Neuron (in vitro differentiated cells): ENCODE results near the gene TRIAP1.

ENCODE experiments used
- H2AFZ ChIP-seq: one replicate; pipeline ENCODE4 v1.6.1; 2013; ENCODE audit warnings: low read depth, mild to moderate bottlenecking, inconsistent platforms, low read length, moderate library complexity
- H3K27me3 ChIP-seq: one replicate; pipeline ENCODE4 v1.6.1; 2013; ENCODE audit warnings: low read length; ENCODE audit not compliant: insufficient read depth
- H3K36me3 ChIP-seq: one replicate; pipeline ENCODE4 v1.6.1; 2013; ENCODE audit warnings: low read length; ENCODE audit not compliant: insufficient read depth
- H3K4me1 ChIP-seq: one replicate; pipeline ENCODE4 v1.6.1; 2013; ENCODE audit warnings: low read length; ENCODE audit not compliant: insufficient read depth
- H3K4me3 ChIP-seq: 2 replicates; pipeline ENCODE4 v1.5.1; 2013; ENCODE audit warnings: mild to moderate bottlenecking, low read length, moderate library complexity
- H3K9me3 ChIP-seq: one replicate; pipeline ENCODE4 v1.6.1; 2013; ENCODE audit warnings: low read length

TRIAP1 gene

DNA sequence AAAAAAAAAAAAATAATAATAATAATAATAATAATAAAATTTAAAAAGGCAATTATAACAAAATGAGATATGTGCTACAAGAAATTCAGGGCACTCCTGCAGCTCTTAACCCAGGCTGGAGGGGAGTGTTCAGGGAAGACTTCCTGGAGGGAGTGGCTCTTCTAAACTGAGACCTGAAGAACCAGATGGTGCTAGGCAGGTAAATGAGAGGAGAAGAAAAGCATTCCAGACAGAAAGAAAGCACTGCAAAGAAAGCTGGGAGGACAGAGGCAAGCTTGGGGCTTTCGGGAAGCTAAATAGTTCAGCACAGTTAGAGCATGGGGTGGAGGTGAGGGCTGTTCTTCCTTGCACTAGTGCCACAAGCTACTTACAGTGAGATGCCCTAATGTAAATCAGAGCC lies 33.3 kb upstream of the TRIAP1 start:
- Histone ChIP-seq H3K4me3 (no peak overlapping the region), H3K36me3 (peaks cover 6% of the 10 kb centered on the region), H3K27me3 (no peaks in the 10 kb centered on the region), H3K9me3 (no peaks in the 10 kb centered on the region), H2AFZ (no peak overlapping the region), H3K4me1 (peaks cover 17% of the 10 kb centered on the region)

GRCh38 chr12:120475643-120476042 lies 29.5 kb upstream of the TRIAP1 start:
- no peak overlapping the region for H3K4me3 ChIP-seq
- H3K9me3 ChIP-seq = no peaks in the 10 kb centered on the region
- H3K36me3 ChIP-seq = no peaks in the 10 kb centered on the region
- H3K27me3 ChIP-seq = no peaks in the 10 kb centered on the region
- H3K4me1 ChIP-seq = peaks cover 23% of the 10 kb centered on the region
- no peak overlapping the region for H2AFZ ChIP-seq

- H3K9me3 ChIP-seq = no peaks in the 10 kb centered on the region
Observed at GRCh38 chr12:120474616-120474960, 28.4 kb upstream of the TRIAP1 start.

DNA sequence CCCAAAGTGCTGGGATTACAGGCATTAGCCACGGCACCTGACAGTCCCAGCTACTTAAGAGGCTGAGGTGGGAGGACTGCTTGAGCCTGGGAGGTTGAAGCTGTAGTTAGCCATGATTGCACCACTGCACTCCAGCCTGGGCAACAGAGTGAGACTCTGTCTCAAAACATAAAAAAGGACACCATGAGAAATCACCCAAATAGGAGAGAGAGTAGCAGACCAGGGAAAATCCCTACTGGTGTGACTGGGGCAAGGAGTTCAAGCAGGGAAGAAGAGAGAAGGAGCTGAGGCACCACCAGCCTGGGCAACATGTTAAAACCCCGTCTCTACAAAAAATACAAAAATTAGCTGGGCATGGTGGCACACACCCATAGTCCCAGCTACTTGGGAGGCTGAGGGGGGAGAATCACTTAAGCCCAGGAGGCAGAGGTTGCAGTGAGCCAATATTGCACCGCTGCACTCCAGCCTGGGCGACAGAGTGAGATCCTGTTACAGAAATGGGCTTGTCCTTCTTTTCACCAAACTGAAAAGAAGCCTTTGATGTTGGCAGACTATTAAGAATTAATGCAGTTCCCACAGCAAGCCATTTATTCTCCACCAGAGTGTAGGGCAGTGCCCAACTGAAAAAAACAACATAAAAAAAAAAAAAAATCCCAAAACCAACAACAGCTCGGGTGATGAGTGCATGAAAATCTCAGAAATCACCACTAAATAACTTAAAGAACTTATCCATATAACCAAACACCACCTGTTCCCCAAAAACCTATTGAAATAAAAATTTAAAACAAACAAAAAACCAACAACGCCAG lies 27.8 kb upstream of the TRIAP1 start:
- H3K4me1 ChIP-seq = peaks cover 16% of the 10 kb centered on the region
- H3K27me3 ChIP-seq = no peaks in the 10 kb centered on the region
- no peaks in the 10 kb centered on the region for H3K36me3 ChIP-seq
- H2AFZ ChIP-seq = no peak overlapping the region
- H3K4me3 ChIP-seq = no peak overlapping the region
- no peaks in the 10 kb centered on the region for H3K9me3 ChIP-seq

More at GRCh38 chr12:120474616-120474960, 28.4 kb upstream of the TRIAP1 start:
- Histone ChIP-seq H3K27me3 (no peaks in the 10 kb centered on the region), H3K36me3 (no peaks in the 10 kb centered on the region), H3K4me1 (peaks cover 18% of the 10 kb centered on the region), H2AFZ (no peak overlapping the region), H3K4me3 (no peak overlapping the region)

GRCh38 chr12:120472521-120472920 lies 26.3 kb upstream of the TRIAP1 start:
- Histone ChIP-seq H3K36me3 (peaks cover 2% of the 10 kb centered on the region), H3K4me3 (no peak overlapping the region), H2AFZ (no peak overlapping the region), H3K4me1 (peaks cover 22% of the 10 kb centered on the region), H3K9me3 (no peaks in the 10 kb centered on the region), H3K27me3 (no peaks in the 10 kb centered on the region)

- Histone ChIP-seq H3K4me3 (peak overlapping the region; percentile 97), H3K9me3 (no peaks in the 10 kb centered on the region), H3K4me1 (peaks cover 29% of the 10 kb centered on the region), H2AFZ (peak overlapping the region; percentile 65), H3K27me3 (no peaks in the 10 kb centered on the region), H3K36me3 (peaks cover 22% of the 10 kb centered on the region)
Observed at GRCh38 chr12:120470150-120470784, 24.1 kb upstream of the TRIAP1 start.

GRCh38 chr12:120469450-120470149 lies 23.4 kb upstream of the TRIAP1 start, which contains the start of gene SRSF9:
Gene SRSF9 (minus strand): TSS chr12:120469748. CDS start chr12:120469609, 139 bp downstream.
- no peaks in the 10 kb centered on the region for H3K27me3 ChIP-seq
- peak within 1 kb of the TSS; percentile 97 for H3K4me3 ChIP-seq
- H3K4me1 ChIP-seq = peaks cover 28% of the 10 kb centered on the region
- H3K36me3 ChIP-seq = peaks cover 29% of the 10 kb centered on the region
- H2AFZ ChIP-seq = peak within 1 kb of the TSS; percentile 65
- no peaks in the 10 kb centered on the region for H3K9me3 ChIP-seq

DNA sequence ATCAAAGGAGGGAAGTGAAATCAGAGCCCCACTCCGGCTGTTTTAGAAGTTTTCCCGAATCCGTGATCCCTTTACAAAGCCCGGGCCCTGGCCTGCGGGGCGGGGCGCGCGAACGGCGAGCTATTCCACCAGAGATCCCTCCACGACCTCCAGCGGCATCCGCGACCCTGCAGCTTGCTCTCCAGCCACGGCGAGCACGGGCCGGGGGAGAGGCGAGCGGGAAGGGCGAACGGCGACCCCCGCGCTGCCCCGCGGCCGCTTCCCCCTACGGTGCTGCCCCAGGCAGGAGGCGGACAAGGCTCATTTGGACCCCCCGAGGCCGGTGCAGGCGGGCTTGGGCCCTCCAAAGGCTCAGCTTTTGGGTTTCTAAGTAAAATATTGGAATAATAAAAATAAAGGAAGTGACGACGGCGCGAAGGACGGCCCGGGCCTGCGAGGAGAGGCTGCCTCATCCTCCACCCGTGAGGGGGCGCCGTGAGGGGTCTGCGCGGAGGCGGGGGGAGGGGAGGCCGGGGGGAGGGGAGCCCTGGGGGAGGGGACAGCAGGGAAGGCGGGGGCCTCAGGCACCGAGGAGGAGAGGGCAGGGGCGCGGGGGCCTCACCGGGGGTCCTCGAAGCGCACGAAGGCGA lies 22.8 kb upstream of the TRIAP1 start:
- Histone ChIP-seq H3K9me3 (no peaks in the 10 kb centered on the region), H2AFZ (peak overlapping the region; percentile 65)

GRCh38 chr12:120468325-120468820 lies 22.2 kb upstream of the TRIAP1 start:
- no peaks in the 10 kb centered on the region for H3K9me3 ChIP-seq
- no peaks in the 10 kb centered on the region for H3K27me3 ChIP-seq
- H2AFZ ChIP-seq = no peak overlapping the region
- H3K36me3 ChIP-seq = peaks cover 41% of the 10 kb centered on the region
- H3K4me1 ChIP-seq = peaks cover 22% of the 10 kb centered on the region
- H3K4me3 ChIP-seq = peak overlapping the region; percentile 97

More for the DNA sequence above, 22.8 kb upstream of the TRIAP1 start:
- Histone ChIP-seq H3K27me3 (no peaks in the 10 kb centered on the region), H3K36me3 (peaks cover 36% of the 10 kb centered on the region), H3K4me1 (peaks cover 22% of the 10 kb centered on the region), H3K4me3 (peak overlapping the region; percentile 97)

DNA sequence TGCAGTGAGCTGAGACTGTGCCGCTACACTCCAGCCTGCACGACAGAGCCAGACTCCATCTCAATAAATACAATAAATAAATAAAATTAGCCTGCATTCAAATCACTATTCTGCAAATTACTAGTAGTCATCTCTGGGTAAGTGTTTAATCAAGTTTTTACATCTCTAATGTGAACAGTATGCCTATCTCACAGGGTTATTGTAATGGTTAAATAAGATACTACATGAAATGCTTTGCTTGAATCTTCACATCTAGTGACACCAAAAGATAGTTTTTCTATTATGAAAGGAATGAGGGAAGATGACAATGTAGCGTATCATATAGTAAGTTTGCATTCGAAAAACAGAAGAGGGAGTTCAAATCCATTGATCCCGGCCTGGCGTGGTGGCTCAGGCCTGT lies 21.3 kb upstream of the TRIAP1 start:
- peaks cover 21% of the 10 kb centered on the region for H3K4me1 ChIP-seq
- peaks cover 50% of the 10 kb centered on the region for H3K36me3 ChIP-seq
- no peaks in the 10 kb centered on the region for H3K9me3 ChIP-seq
- H3K4me3 ChIP-seq = no peak overlapping the region
- no peaks in the 10 kb centered on the region for H3K27me3 ChIP-seq
- no peak overlapping the region for H2AFZ ChIP-seq

DNA sequence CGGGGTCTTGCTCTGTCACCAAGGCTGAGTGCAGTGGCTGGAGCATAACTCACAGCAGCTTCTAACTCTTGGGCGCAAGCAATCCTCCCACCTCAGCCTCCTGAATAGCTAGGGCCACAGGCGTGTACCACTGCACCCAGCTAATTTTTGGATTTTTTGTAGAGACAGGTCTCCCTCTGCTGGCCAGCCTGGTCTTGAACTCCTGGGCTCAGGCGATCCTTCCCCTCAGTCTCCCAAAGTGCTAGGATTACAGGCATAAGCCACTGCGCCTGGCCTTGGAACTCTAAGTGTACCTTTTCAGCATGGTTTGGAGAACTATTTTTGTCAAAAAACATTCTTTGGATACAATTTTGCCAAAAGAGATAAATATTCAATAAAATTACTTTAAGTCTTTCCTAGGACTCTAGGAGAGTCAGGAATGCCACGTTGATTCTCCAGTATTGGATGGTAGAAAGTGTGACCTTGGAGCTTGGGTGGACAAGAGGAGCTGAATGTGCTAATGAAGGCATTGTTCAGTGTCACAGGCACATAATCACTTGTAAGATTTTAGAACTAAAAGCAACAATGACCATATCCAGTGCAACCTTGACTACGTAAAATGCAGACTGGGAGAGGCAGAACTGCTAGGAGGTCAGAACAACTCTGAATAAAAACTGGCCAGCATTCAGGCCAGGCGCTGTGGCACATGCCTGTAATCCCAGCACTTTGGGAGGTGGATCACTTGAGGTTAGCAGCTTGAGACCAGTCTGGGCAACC lies 20.6 kb upstream of the TRIAP1 start:
- no peaks in the 10 kb centered on the region for H3K9me3 ChIP-seq

GRCh38 chr12:120465756-120466155 lies 19.6 kb upstream of the TRIAP1 start:
- Histone ChIP-seq H2AFZ (no peak overlapping the region), H3K27me3 (no peaks in the 10 kb centered on the region), H3K4me1 (peaks cover 20% of the 10 kb centered on the region), H3K4me3 (no peak overlapping the region), H3K36me3 (peaks cover 66% of the 10 kb centered on the region), H3K9me3 (no peaks in the 10 kb centered on the region)

More for the DNA sequence above, 20.6 kb upstream of the TRIAP1 start:
- no peak overlapping the region for H2AFZ ChIP-seq
- H3K27me3 ChIP-seq = no peaks in the 10 kb centered on the region
- H3K4me3 ChIP-seq = no peak overlapping the region
- peaks cover 20% of the 10 kb centered on the region for H3K4me1 ChIP-seq
- H3K36me3 ChIP-seq = peaks cover 57% of the 10 kb centered on the region
